K562 (cell line): ENCODE data around the gene CERS5. TPM values are rescaled to one million over a fixed set of nuclear protein-coding genes. Genes with fewer than 3 reads are reported as not detected.

ENCODE experiments used
- ATAC-seq: fragments of 200-7000 bp; cut with Tn5 transposase; 3 replicates; pipeline ENCODE4 v1.9.1; 2020; ENCODE audit warnings: moderate library complexity
- BruUV-seq: library from RNA; stranded (reverse); fragments of 400-500 nt; replicated peaks from 2 replicates; lab custom pipeline; 2021; lab: Mats Ljungman, UMichigan
- CTCF ChIA-PET: fragments of 300-600 bp; formaldehyde crosslinking; extraction: SDS; loops from one replicate; lab custom pipeline; 2021; ENCODE audit warnings: low intra/inter-chr PET ratio; lab: Yijun Ruan, JAX
- POLR2A ChIA-PET: fragments of 300-600, 350-650 bp; sonication (Branson Sonifier 250); formaldehyde crosslinking; extraction: SDS; loops from one replicate; lab custom pipeline; 2021; ENCODE audit warnings: antibody characterized with exemption, inconsistent platforms; lab: Yijun Ruan, JAX
- DNase-seq, 4 experiments: peaks; one replicate each; pipeline versions ENCODE4 v3.0.0 to v3.0.0-alpha.2; 2011 to 2018; ENCODE audit warnings: low spot score in 3 of 4, mixed read lengths in 3 of 4; ENCODE audit errors: extremely low read depth in 1 of 4
- FAIRE-seq: peaks from 2 replicates; lab custom pipeline; 2011; peaks lifted over from hg19 to GRCh38; lab: Jason Lieb, UNC
- H2AFZ ChIP-seq: 2 replicates; pipeline ENCODE4 v1.6.0; 2011; ENCODE audit warnings: low read depth, low read length, control low read depth, inconsistent platforms
- H3K27ac ChIP-seq: fragments of 200-600 bp; 3 replicates; pipeline ENCODE4 v1.8.0; 2011; ENCODE audit warnings: low read depth, mild to moderate bottlenecking, control low read depth, inconsistent platforms, low read length, moderate library complexity, mixed read lengths; ENCODE audit errors: extremely low read depth
- H3K27me3 ChIP-seq, 2 experiments: fragments of 300-600 bp in 1 of 2; 2 replicates in 1 of 2; 3 replicates in 1 of 2; pipeline versions ENCODE4 v1.6.0 to v1.8.0; 2011; ENCODE audit warnings: inconsistent platforms in 2 of 2, low read length in 2 of 2, mild to moderate bottlenecking in 1 of 2, mixed read lengths in 1 of 2, moderate library complexity in 1 of 2; ENCODE audit not compliant: control insufficient read depth in 2 of 2, insufficient read depth in 2 of 2
- H3K36me3 ChIP-seq: fragments of 300-600 bp; 3 replicates; pipeline ENCODE4 v1.8.0; 2011; ENCODE audit warnings: mild to moderate bottlenecking, low read length, inconsistent platforms; ENCODE audit not compliant: control insufficient read depth, insufficient read depth
- H3K4me1 ChIP-seq, 2 experiments: fragments of 200-600 bp in 1 of 2; replicated peaks in 1 of 2; 2 replicates in 1 of 2; 3 replicates in 1 of 2; pipeline versions ENCODE4 v1.5.1 to v1.8.0; 2011; ENCODE audit warnings: inconsistent platforms in 2 of 2, low read length in 2 of 2, mild to moderate bottlenecking in 1 of 2, mixed read lengths in 1 of 2, moderate library complexity in 1 of 2; ENCODE audit not compliant: control insufficient read depth in 2 of 2, insufficient read depth in 2 of 2
- H3K4me2 ChIP-seq: 2 replicates; pipeline ENCODE4 v1.6.1; 2011; ENCODE audit warnings: low read length, control low read depth, inconsistent platforms, mixed read lengths; ENCODE audit not compliant: insufficient read depth
- H3K4me3 ChIP-seq: fragments of 200-600 bp; sonication (generic), shearing (Covaris generic); 2 replicates; pipeline ENCODE4 v1.5.1; 2016; ENCODE audit warnings: control low read depth, inconsistent platforms
- H3K79me2 ChIP-seq: fragments of 200-600 bp; 3 replicates; pipeline ENCODE4 v1.8.0; 2011; ENCODE audit warnings: low read length, inconsistent platforms; ENCODE audit not compliant: control insufficient read depth, insufficient read depth
- H3K9ac ChIP-seq, 2 experiments: 2 replicates each; pipeline versions ENCODE4 v1.6.0 to v1.6.1; 2011; ENCODE audit warnings: low read depth in 2 of 2, low read length in 2 of 2, control low read depth in 1 of 2, inconsistent platforms in 1 of 2, mild to moderate bottlenecking in 1 of 2, mixed read lengths in 1 of 2; ENCODE audit not compliant: insufficient read depth in 1 of 2
- H3K9me1 ChIP-seq: one replicate; pipeline ENCODE4 v1.6.0; 2011; ENCODE audit warnings: inconsistent platforms, mild to moderate bottlenecking, low read length, moderate library complexity; ENCODE audit not compliant: control insufficient read depth, insufficient read depth
- H3K9me3 ChIP-seq: replicated peaks from 2 replicates; pipeline ENCODE4 v1.5.1; 2011; ENCODE audit warnings: low read depth, low read length, inconsistent platforms; ENCODE audit not compliant: control insufficient read depth, insufficient read depth
- H4K20me1 ChIP-seq: replicated peaks from 2 replicates; pipeline ENCODE4 v1.6.1; 2011; ENCODE audit warnings: low read length, inconsistent platforms, mixed read lengths; ENCODE audit not compliant: control insufficient read depth, insufficient read depth
- DNMT1 ChIP-seq: fragments of 450-650 bp; IDR thresholded peaks from 2 replicates; pipeline ENCODE4 v1.6.1; 2016; ENCODE audit warnings: antibody characterized with exemption, mild to moderate bottlenecking
- FOSL1 ChIP-seq: fragments of 200-800 bp; sonication (Bioruptor generic); conservative IDR thresholded peaks from 2 replicates; pipeline ENCODE4 v1.6.1; 2016; ENCODE audit warnings: missing genetic modification characterization, missing compliant biosample characterization
- FOXA3 ChIP-seq, 2 experiments: fragments of 450-650 bp in 1 of 2; sonication (generic) in 1 of 2; formaldehyde crosslinking; IDR thresholded peaks in 1 of 2; conservative IDR thresholded peaks in 1 of 2; 2 replicates each; pipeline versions ENCODE4 v1.4.0 to v1.8.0; 2020 to 2022; ENCODE audit warnings: mild to moderate bottlenecking in 2 of 2, missing genetic modification reagents in 1 of 2
- GABPB1 ChIP-seq: sonication (generic); formaldehyde crosslinking; IDR thresholded peaks from 2 replicates; pipeline ENCODE4 v1.8.0; 2022; ENCODE audit warnings: mild to moderate bottlenecking, missing genetic modification reagents
- HNRNPK ChIP-seq: fragments of 200-400 bp; formaldehyde crosslinking; IDR thresholded peaks from one replicate; pipeline ENCODE4 v1.6.1; 2018; ENCODE audit warnings: mild to moderate bottlenecking, low read depth, low read length; ENCODE audit not compliant: poor library complexity, severe bottlenecking
- LCOR ChIP-seq: sonication (generic); formaldehyde crosslinking; IDR thresholded peaks from 2 replicates; pipeline ENCODE4 v1.8.0; 2022; ENCODE audit warnings: mild to moderate bottlenecking, missing genetic modification reagents
- MCM2 ChIP-seq: fragments of 450-650 bp; IDR thresholded peaks from 2 replicates; pipeline ENCODE4 v1.6.1; 2017; ENCODE audit warnings: low read depth, mild to moderate bottlenecking
- NR3C1 ChIP-seq: sonication (generic); formaldehyde crosslinking; IDR thresholded peaks from 2 replicates; pipeline ENCODE4 v1.8.1; 2022; ENCODE audit warnings: missing genetic modification reagents
- RFX1 ChIP-seq: fragments of 450-650 bp; IDR thresholded peaks from 2 replicates; pipeline ENCODE4 v1.6.1; 2016; ENCODE audit warnings: mild to moderate bottlenecking, moderate library complexity
- SMAD2 ChIP-seq: fragments of 150-350 bp; IDR thresholded peaks from 2 replicates; pipeline ENCODE4 v1.6.1; 2014; ENCODE audit warnings: low read depth, mild to moderate bottlenecking, low read length
- SPI1 ChIP-seq: IDR thresholded peaks from 2 replicates; pipeline ENCODE4 v1.6.1; 2011; ENCODE audit warnings: low read depth, low read length, control low read depth, borderline replicate concordance
- TARDBP ChIP-seq: fragments of 450-650 bp; IDR thresholded peaks from 2 replicates; pipeline ENCODE4 v1.6.1; 2016
- ZBTB8A ChIP-seq: fragments of 450-650 bp; IDR thresholded peaks from 2 replicates; pipeline ENCODE4 v1.6.1; 2018; ENCODE audit warnings: mild to moderate bottlenecking, moderate library complexity; ENCODE audit not compliant: partially characterized antibody
- ZNF217 ChIP-seq: sonication (generic); formaldehyde crosslinking; IDR thresholded peaks from 2 replicates; pipeline ENCODE4 v1.8.0; 2022; ENCODE audit warnings: mild to moderate bottlenecking, missing genetic modification reagents
- ZNF76 ChIP-seq: fragments of 250-450 bp; sonication (Bioruptor Pico); IDR thresholded peaks from 2 replicates; pipeline ENCODE4 v1.4.0; 2020; ENCODE audit warnings: mild to moderate bottlenecking, moderate library complexity, borderline replicate concordance
- WGBS: fragments of 100-300 bp; shearing (Covaris generic); methylation state at CpG from one replicate; pipeline ENCODE4 v1.1.6; 2016; ENCODE audit warnings: low coverage, mixed read lengths; ENCODE audit not compliant: insufficient coverage; ENCODE audit errors: missing lambda C conversion rate; 5-methylcytosine and 5-hydroxymethylcytosine counted together
- in situ Hi-C: fragments of 300-500 bp; cut with MboI; formaldehyde crosslinking; loops from 4 replicates; pipeline ENCODE4 v1.15.0; 2018; ENCODE audit warnings: inconsistent platforms, mixed read lengths
- intact Hi-C: fragments of 100-400 bp; cut with micrococcal nuclease; formaldehyde crosslinking; loops from 2 replicates; pipeline ENCODE4 v1.14.2; 2022
- polyA plus RNA-seq, 8 experiments: library from polyadenylated mRNA; depleted of rRNA in 4 of 8; stranded (reverse) in 5 of 8; unstranded in 3 of 8; fragments of >200 nt; fragmentation: Nextera tagmentation in 2 of 8; fragmentation: Illumina TruSeq in 1 of 8; extraction: Ambion mirVana in 2 of 8; extraction: Trizol in 1 of 8; gene quantifications; 2 replicates each; pipeline versions ENCODE4 v1.2.1 to v1.2.3, GENCODE V29; 2011 to 2014; ENCODE audit warnings: inconsistent platforms in 1 of 8, missing spikeins in 1 of 8
- total RNA-seq, 7 experiments: library from RNA; depleted of rRNA in 6 of 7; stranded (reverse); fragments of >200 nt in 6 of 7; fragmentation: Illumina TruSeq in 2 of 7; extraction: Trizol in 2 of 7; gene quantifications; 2 replicates each; pipeline versions ENCODE4 v1.2.1 to v1.2.3, GENCODE V29; 2011 to 2021; ENCODE audit warnings: low replicate concordance in 1 of 7
- TF ChIP-seq, protein P1 (sequence below): fragments of 450-650 bp; formaldehyde crosslinking; IDR thresholded peaks from 2 replicates; pipeline ENCODE4 v1.4.0; 2020; ENCODE audit warnings: mild to moderate bottlenecking, moderate library complexity

Gene CERS5
- total and polyA plus RNA-seq, 9 of the 15 experiments (the other 6 are each of a cell fraction or from before 2014, with no cell fraction given), result 6.1 to 47.5 (median 17.8) TPM

DNA sequence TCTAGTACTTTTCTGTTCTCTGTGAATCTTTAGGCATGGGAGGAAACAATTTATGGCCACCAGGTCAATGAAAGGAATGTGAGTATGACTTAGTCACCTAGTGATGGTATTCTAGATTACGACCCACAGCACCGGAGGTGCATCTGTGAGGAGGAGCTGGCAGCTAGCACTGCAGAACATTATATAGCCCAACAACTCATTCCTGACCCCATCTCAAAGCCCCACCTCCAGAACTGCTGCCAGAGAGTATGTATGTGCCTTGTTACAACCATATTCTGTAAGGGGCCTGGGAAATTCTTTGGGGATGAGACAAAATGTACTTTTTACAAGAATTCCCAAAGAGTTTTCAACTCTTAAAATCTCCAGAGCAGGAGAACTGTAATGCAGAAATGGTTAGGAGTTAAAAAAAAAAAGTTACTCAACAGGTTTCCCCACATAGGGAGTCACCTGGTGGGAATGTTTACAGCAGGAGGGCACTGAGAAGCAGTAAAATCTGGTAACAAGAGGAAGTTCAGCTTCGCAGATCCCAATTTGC, 34.9 kb upstream of the CERS5 start:
- no TSS peak for BruUV-seq
- WGBS, result 55% methylated on average over 3 of the region's 3 CpGs
- TF ChIP-seq FOSL1 (tag) (peak; percentile 15; the same call in 1 of the 2 replicates), HNRNPK (no peak), ZNF217 (CRISPR knock-in tag) (no peak), TARDBP (no peak)
- Histone ChIP-seq H3K36me3 (peaks cover 57% of the 10 kb centered on the region), H3K9ac (no peak overlapping the region), H4K20me1 (no peaks in the 10 kb centered on the region), H3K4me1 (no peaks in the 10 kb centered on the region), H3K79me2 (no peaks in the 10 kb centered on the region), H3K9me3 (no peaks in the 10 kb centered on the region), H3K4me2 (no peak overlapping the region), H3K27me3 (no peaks in the 10 kb centered on the region), H3K4me3 (no peak overlapping the region), H3K9me1 (no peaks in the 10 kb centered on the region), H3K27ac (no peak overlapping the region), H2AFZ (no peak overlapping the region)
- intact Hi-C loops (no loop called here), in situ Hi-C loops (no loop called here)
- CTCF ChIA-PET, result no interaction called here
- ATAC-seq, result no peak; the same call in 2 of the 3 replicates
- POLR2A ChIA-PET, result interaction anchor here (0.9 kb wide), 1 partner anchor 15 kb away, joined by 3 read pairs; no protein-coding TSS in a partner anchor
- peak; percentile 23 for FAIRE-seq
- DNase-seq, result no peak

DNA sequence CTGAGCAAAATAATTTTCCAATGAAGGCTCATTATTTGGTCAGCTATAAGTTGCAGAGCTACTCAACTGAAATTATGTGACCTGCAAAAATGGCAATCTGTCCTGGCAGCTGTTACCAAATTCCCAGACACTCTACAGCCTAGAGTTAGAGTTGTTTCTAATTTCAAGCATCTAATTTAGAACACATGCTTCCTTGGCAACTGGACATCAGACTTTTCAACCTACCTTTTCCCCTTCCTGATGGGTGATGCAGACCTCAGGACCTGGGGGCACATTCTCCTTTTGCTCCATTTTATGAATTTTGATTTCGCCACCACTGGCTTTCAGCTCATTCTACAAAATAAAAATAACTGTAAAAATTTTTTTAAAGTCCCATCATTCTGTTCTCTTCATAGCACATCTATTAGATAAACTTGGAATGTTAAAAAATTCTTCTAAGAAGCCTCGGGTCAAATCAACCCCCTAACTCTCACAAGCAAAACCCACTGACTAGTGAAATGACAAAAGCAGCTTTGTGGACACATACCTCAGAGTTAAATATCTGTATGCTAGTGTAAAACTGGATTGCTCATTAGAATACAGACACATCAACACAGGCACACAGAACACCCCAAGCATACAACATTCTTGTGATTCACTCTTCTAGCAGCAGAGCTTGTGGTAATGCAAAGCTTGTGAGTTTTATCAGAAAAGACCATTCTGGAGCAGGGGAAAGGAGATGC, 33.5 kb upstream of the CERS5 start:
- Histone ChIP-seq H3K9ac (no peak overlapping the region), H2AFZ (no peak overlapping the region), H3K27me3 (no peaks in the 10 kb centered on the region), H3K27ac (no peak overlapping the region), H3K36me3 (peaks cover 67% of the 10 kb centered on the region), H3K4me1 (no peaks in the 10 kb centered on the region), H4K20me1 (no peaks in the 10 kb centered on the region), H3K4me2 (no peak overlapping the region), H3K79me2 (no peaks in the 10 kb centered on the region), H3K9me1 (no peaks in the 10 kb centered on the region), H3K9me3 (no peaks in the 10 kb centered on the region), H3K4me3 (no peak overlapping the region)
- CTCF ChIA-PET, result no interaction called here
- no TSS peak for BruUV-seq
- POLR2A ChIA-PET, result interaction anchor here (0.6 to 1.2 kb wide), 2 partner anchors 22 to 114 kb away, joined by 3 to 4 read pairs; no protein-coding TSS in a partner anchor
- ATAC-seq (no peak), FAIRE-seq (no peak), DNase-seq (no peak)
- intact Hi-C loops (no loop called here), in situ Hi-C loops (no loop called here)
- WGBS, result 67% methylated on average over 2 of the region's 2 CpGs
- no peak for TF ChIP-seq ZNF76 (CRISPR knock-in tag)
- TF ChIP-seq LCOR (CRISPR knock-in tag), result no peak
- TF ChIP-seq SMAD2, result no peak
- no peak for TF ChIP-seq DNMT1
- TF ChIP-seq SPI1, result no peak
- no peak for TF ChIP-seq NR3C1 (CRISPR knock-in tag)
- no peak for TF ChIP-seq GABPB1
- no peak for TF ChIP-seq RFX1
- TF ChIP-seq ZBTB8A, result no peak
- no peak for TF ChIP-seq MCM2
- TF ChIP-seq, protein P1, sequence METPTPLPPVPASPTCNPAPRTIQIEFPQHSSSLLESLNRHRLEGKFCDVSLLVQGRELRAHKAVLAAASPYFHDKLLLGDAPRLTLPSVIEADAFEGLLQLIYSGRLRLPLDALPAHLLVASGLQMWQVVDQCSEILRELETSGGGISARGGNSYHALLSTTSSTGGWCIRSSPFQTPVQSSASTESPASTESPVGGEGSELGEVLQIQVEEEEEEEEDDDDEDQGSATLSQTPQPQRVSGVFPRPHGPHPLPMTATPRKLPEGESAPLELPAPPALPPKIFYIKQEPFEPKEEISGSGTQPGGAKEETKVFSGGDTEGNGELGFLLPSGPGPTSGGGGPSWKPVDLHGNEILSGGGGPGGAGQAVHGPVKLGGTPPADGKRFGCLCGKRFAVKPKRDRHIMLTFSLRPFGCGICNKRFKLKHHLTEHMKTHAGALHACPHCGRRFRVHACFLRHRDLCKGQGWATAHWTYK (CRISPR knock-in tag), result no peak
- no peak for TF ChIP-seq FOXA3 (CRISPR knock-in tag; conservative IDR thresholded peaks at IDR 0.05 in 1 of 2, IDR thresholded peaks at IDR 0.05 in 1 of 2)
